Raji (cell line): Measurements from ENCODE around the gene GP5.

Experiments
- POLR2A ChIP-seq: IDR thresholded peaks from 2 replicates; pipeline ENCODE4 v1.6.1; 2011; ENCODE audit warnings: low read depth, low read length, control low read depth; ENCODE audit not compliant: insufficient read depth

Gene GP5

GRCh38 chr3:194348354-194348753, 50.7 kb downstream of the GP5 start:
- no peak for TF ChIP-seq POLR2A

GRCh38 chr3:194346621-194347020, 52.4 kb downstream of the GP5 start:
- no peak for TF ChIP-seq POLR2A

- TF ChIP-seq POLR2A, result no peak
Measured at GRCh38 chr3:194346035-194346434, 53.0 kb downstream of the GP5 start.
